ENCODE data around the gene IFNL3. TPM values are rescaled to one million over a fixed set of nuclear protein-coding genes. Genes with fewer than 3 reads are reported as not detected.
A peak's percentile ranks its signal among the peaks of the same experiment; 100 is the strongest.

IFNL3 gene
- total and polyA plus RNA-seq, 9 of the 15 experiments (the other 6 are each of a cell fraction or from before 2014, with no cell fraction given), result not detected

GRCh38 chr19:39223703-39224279 lies 21.0 kb downstream of the IFNL3 start (continued):
- TF ChIP-seq HMBOX1 (IDR thresholded peaks at IDR 0.05) (no peak), PRMT5 (CRISPR knock-in tag; IDR thresholded peaks at IDR 0.05) (no peak), ZNF143 (CRISPR knock-in tag; IDR thresholded peaks at IDR 0.05) (no peak), NUFIP1 (IDR thresholded peaks at IDR 0.05; ENCODE audit: partially characterized antibody) (no peak), SRSF1 (IDR thresholded peaks at IDR 0.05; ENCODE audit: low read depth, low read length) (no peak), CUX1 (CRISPR knock-in tag; IDR thresholded peaks at IDR 0.05) (no peak), FOXK2 (conservative IDR thresholded peaks at IDR 0.05 in 1 of 2, IDR thresholded peaks at IDR 0.05 in 1 of 2; ENCODE audit: low read depth in 2 of 2) (no peak)
- TF ChIP-seq, protein P1, sequence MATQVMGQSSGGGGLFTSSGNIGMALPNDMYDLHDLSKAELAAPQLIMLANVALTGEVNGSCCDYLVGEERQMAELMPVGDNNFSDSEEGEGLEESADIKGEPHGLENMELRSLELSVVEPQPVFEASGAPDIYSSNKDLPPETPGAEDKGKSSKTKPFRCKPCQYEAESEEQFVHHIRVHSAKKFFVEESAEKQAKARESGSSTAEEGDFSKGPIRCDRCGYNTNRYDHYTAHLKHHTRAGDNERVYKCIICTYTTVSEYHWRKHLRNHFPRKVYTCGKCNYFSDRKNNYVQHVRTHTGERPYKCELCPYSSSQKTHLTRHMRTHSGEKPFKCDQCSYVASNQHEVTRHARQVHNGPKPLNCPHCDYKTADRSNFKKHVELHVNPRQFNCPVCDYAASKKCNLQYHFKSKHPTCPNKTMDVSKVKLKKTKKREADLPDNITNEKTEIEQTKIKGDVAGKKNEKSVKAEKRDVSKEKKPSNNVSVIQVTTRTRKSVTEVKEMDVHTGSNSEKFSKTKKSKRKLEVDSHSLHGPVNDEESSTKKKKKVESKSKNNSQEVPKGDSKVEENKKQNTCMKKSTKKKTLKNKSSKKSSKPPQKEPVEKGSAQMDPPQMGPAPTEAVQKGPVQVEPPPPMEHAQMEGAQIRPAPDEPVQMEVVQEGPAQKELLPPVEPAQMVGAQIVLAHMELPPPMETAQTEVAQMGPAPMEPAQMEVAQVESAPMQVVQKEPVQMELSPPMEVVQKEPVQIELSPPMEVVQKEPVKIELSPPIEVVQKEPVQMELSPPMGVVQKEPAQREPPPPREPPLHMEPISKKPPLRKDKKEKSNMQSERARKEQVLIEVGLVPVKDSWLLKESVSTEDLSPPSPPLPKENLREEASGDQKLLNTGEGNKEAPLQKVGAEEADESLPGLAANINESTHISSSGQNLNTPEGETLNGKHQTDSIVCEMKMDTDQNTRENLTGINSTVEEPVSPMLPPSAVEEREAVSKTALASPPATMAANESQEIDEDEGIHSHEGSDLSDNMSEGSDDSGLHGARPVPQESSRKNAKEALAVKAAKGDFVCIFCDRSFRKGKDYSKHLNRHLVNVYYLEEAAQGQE (IDR thresholded peaks at IDR 0.05; ENCODE audit: borderline replicate concordance), result peak; percentile 98
- TF ChIP-seq, protein P1 (CRISPR knock-in tag; IDR thresholded peaks at IDR 0.05; ENCODE audit: low read depth), result peak; percentile 90
- TF ChIP-seq, protein P2, sequence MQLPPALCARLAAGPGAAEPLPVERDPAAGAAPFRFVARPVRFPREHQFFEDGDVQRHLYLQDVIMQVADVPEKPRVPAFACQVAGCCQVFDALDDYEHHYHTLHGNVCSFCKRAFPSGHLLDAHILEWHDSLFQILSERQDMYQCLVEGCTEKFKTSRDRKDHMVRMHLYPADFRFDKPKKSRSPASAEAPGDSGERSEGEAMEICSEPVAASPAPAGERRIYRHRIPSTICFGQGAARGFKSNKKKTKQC (CRISPR knock-in tag; IDR thresholded peaks at IDR 0.05), result 0 out of 2 replicates have a peak, but pooled peaks have one; percentile 55
- TF ChIP-seq, protein P3, sequence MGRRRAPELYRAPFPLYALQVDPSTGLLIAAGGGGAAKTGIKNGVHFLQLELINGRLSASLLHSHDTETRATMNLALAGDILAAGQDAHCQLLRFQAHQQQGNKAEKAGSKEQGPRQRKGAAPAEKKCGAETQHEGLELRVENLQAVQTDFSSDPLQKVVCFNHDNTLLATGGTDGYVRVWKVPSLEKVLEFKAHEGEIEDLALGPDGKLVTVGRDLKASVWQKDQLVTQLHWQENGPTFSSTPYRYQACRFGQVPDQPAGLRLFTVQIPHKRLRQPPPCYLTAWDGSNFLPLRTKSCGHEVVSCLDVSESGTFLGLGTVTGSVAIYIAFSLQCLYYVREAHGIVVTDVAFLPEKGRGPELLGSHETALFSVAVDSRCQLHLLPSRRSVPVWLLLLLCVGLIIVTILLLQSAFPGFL (CRISPR knock-in tag; IDR thresholded peaks at IDR 0.05), result no peak
